T-helper 22 cell (primary cell): Measurements from ENCODE around the gene UBE2G2.

Experiments used
- DNase-seq: peaks from one replicate; pipeline ENCODE4 v3.0.0-alpha.2; 2020; ENCODE audit warnings: low read depth

Gene UBE2G2, protein sequence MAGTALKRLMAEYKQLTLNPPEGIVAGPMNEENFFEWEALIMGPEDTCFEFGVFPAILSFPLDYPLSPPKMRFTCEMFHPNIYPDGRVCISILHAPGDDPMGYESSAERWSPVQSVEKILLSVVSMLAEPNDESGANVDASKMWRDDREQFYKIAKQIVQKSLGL

GRCh38 chr21:44801468-44802395 lies at the start of gene UBE2G2:
TSS of gene UBE2G2 (minus strand) at chr21:44801820. CDS start at chr21:44801748, 72 bp downstream.
- DNase-seq, result peak; percentile 74

DNA sequence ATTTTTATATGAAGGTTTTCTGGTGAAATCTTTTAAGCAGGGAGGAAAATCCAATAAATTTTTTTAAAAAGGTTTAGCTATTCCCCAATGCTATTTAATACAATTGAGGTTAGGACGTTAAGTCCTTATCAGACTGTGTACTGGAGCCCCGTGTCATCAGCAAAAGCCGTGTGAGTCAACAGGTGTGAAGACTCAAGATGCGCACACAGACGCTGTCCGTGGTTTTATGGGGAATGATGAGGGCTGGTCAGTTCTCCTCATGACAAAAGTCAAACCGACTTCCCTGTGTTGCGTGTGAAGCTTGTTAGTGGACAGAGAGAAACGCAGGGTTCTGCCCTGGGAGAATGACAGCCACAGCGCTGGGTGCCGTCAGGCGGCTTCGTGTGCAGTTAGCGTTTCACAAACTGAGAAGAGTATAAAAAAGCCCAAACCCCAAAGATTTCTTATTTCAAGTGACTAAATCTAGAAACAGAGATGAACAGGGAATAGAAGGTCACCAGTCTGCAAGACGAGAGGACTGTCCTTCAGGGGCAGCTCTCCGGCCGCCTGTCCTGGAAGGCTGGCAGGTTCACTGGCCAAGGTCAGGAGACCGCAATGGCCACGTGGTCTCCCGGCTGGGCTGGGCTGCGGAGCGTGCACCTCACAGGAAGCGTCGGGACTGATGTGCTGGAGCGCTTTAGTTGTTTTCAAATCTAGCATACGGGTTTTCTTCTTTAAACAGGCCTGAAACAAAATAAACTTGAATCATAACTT lies 49.5 kb upstream of the UBE2G2 start:
- DNase-seq, result no peak

GRCh38 chr21:44850208-44850800 lies 48.7 kb upstream of the UBE2G2 start:
- no peak for DNase-seq

DNA sequence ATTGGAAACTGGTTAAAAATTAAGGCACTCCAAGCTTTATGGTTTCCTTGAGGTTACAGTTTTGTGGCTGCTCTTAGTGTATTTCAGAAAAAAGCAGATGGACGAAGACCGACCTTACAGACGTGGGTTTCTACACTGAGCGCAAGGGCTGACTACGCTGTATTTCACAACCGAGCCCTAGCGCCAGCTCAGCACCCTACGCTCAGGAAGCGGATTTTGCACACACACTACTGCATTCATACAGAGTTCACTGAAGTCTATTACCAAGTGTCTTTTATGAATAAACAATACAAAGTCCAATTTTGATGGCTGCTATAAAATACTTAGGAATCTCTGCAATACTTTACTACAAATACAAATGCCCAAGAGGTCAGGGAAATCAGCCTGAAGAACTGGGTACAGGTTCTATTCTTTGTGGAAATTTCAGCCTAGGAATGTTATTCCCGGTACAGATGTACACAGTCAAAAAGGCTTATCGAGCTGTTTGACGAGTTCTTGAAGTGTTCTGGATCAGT lies 48.1 kb upstream of the UBE2G2 start:
- no peak for DNase-seq

- no peak for DNase-seq
Measured at GRCh38 chr21:44848821-44849521, 47.4 kb upstream of the UBE2G2 start.

DNA sequence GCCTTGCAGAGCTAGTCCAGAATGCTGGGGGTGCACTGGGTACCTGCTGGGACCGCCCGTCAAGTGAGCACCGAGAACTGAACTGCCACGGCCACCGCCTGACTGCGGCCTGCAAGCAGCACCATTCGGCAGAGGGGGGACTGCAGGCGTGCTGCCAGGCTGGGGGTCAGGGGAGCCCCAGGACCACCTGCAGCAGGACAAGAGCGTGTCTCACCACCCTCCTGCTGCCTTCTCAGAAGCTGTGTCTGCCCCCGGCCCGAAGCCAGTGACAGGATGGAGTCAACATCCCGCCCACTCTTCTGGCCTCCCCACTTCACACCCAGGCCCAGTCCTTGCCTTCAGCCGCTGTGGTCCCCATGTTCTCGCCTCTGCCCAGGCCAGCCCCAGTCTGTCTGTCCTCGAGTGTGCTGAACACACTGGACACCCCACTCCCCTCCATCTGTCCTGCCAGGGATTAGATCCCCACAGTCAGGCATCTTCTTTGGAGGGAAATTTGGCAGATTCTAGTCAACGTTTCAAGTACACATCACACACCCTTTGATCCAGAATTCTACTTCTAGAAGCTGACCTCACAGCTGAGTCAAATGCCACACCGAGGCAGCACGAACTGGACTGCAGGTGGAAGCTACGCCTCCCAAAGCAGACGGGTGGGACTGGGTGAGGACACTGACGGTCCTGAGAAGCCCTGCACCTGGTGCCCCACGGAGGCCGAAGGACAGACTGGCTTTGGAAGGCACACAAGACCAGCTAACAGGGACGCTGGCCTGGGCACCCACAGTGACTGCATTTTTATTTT lies 45.8 kb upstream of the UBE2G2 start:
- DNase-seq, result no peak

- no peak for DNase-seq
Measured at GRCh38 chr21:44846485-44847260, 45.1 kb upstream of the UBE2G2 start.

GRCh38 chr21:44846224-44846484 lies 44.5 kb upstream of the UBE2G2 start:
- no peak for DNase-seq

- peak; percentile 23 for DNase-seq
Measured at GRCh38 chr21:44845418-44846223, 44.0 kb upstream of the UBE2G2 start.

- DNase-seq, result no peak
Measured at GRCh38 chr21:44844256-44844655, 42.6 kb upstream of the UBE2G2 start.

DNA sequence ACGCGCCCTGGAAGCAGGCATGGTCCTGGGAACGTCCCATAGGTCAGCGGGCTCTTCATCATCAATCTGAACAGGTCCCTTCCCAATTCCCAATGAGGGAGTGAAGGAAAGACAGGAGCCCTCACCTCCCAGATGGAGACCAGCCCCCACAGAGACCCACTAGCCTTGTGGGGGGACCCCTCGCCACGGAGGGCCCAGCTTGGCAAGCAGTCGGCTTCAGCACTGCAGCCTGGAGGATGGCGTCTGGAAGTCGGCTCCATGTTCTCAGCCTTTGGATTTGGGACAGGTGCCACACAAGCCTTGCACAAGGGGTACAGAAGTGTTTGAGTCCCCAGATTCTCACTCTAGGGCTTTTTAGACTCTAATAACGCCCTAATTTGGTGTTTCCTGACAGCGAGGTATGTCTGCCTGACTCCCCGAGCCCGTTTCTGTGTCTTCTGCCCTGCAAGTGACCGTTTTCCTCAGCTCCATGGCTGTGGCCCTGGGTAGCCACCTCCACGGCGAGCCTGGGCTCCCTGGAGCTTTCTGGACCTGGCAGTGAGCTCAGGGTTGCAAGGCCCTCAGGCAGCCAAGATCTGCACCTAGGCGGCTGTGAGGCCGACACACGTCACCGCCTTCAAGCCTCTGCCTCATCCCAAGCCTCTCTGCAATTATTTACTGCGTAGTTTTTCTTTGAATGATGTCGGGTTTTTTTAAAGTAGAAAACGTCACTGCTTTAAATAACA lies 41.3 kb upstream of the UBE2G2 start:
- no peak for DNase-seq

GRCh38 chr21:44842087-44842486 lies 40.5 kb upstream of the UBE2G2 start:
- DNase-seq, result no peak

DNA sequence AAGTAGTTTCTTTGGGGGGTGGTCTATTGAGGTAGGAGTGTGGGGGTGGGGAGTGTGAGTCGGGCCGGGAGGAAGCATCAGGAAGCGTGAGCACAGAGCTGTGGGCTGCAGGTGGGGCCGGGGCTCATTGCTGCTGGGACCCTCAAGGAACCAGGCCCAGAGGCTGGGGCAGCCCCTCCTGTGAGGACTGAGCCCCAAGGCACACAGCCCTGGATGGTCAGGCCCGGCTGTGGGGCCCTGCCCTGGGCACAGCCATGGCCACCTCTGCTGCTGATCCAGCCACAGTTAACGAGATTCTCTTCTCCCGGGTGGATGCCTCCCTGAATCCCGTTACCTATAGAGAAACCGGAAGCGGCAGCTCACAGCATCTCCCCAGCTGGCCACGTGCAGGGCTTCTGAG lies 39.2 kb upstream of the UBE2G2 start:
- DNase-seq, result no peak

- no peak for DNase-seq
Measured at GRCh38 chr21:44838951-44839350, 37.3 kb upstream of the UBE2G2 start.

DNA sequence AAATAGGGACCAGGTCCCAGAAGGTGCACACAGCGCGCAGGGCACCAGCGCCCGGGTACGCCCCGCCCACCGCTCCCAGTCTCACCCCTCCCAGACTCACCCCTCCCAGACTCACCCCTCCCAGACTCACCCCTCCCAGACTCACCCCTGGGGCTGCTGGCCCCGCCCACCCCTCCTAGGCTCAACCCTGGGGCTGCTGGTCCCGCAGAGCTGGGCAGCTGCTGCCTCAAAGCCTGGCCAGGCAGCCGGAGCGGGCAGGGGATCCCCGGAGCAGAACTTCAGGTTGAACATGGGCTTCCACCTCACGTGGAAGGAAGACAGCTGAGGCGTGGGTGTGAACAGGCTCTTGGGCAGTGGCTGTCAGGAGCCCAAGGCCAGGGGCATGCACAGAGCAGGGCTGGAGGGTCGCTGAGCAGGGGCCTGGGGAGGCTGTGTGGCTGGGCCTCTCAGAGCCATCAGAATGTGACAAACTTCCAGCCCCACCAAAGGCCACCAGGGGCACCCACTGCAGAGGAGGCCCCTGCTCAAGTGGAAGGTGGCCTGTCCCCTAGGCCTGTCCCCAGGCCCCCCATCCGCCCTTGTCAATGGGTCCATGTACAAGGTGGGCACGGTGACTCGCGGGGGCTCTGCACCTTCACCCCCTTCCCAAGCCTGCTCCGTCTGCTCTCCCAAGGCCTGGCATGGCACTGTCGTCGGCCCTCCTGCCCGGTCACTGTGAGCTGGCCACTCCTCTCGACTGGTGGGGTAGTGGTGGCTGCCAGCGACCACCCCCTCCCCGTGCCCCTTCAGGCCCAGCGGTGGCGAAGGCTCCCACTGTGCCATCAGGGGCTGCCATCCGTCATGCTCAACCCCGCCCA lies 36.6 kb upstream of the UBE2G2 start:
- DNase-seq, result no peak

DNA sequence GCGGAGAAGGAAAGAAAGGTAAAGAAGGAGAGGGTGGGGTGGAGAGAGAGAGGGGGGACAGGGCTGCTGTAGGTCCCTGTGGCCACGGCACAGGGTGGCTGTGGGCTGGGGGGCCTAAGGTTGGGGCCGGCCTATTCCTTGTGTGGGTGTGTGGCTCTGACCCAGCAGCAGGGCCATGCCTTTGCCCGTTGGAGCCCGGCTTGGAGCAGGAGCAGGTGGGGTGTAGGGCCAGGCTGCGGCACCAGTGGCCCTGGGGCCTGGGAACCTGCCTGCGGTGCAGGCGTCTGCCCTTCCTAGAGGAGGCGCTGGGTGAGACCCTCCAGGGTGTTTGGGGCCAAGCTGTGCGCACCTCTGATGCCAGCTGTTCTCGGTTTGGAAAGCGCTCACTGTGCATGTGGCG lies 35.9 kb upstream of the UBE2G2 start:
- DNase-seq, result no peak

GRCh38 chr21:44836666-44837471 lies 35.2 kb upstream of the UBE2G2 start:
- DNase-seq, result no peak
